Epithelial cell of esophagus (primary cell): ENCODE measurements around the gene EXOC7.
"Not testable (repeated sequence)": the region's sequence is repeated elsewhere in the genome, so short reads cannot be mapped to it uniquely, and the experiment has no call there.

ENCODE experiments used
- DNase-seq: peaks from one replicate; pipeline ENCODE4 v3.0.0; 2010; ENCODE audit warnings: low read depth
- H3K4me3 ChIP-seq: 2 replicates; pipeline ENCODE4 v1.5.1; 2011; ENCODE audit warnings: mild to moderate bottlenecking, low read length, control low read depth
- CTCF ChIP-seq: IDR thresholded peaks from 2 replicates; pipeline ENCODE4 v1.5.1; 2011; ENCODE audit warnings: low read depth, mild to moderate bottlenecking, low read length, control low read depth, inconsistent platforms; ENCODE audit not compliant: insufficient read depth; ENCODE audit errors: missing control alignments

EXOC7 gene

GRCh38 chr17:76079956-76080767 lies 23.4 kb downstream of the EXOC7 start:
- no peak overlapping the region for H3K4me3 ChIP-seq
- no peak for TF ChIP-seq CTCF

GRCh38 chr17:76079535-76079955 lies 24.0 kb downstream of the EXOC7 start:
- no peak for DNase-seq
- no peak overlapping the region for H3K4me3 ChIP-seq
- no peak for TF ChIP-seq CTCF

More at GRCh38 chr17:76079956-76080767, 23.4 kb downstream of the EXOC7 start:
- no peak for DNase-seq

GRCh38 chr17:76078860-76079534 lies 24.6 kb downstream of the EXOC7 start, which contains the start of gene ZACN:
ZACN (plus strand) TSS chr17:76079182; CDS start chr17:76079265, 83 bp downstream.
- DNase-seq, result no peak
- no peak for TF ChIP-seq CTCF
- no peak within 1 kb of the TSS for H3K4me3 ChIP-seq

GRCh38 chr17:76078370-76078769 lies 25.2 kb downstream of the EXOC7 start:
- H3K4me3 ChIP-seq, DNase-seq: not testable (repeated sequence)

- no peak overlapping the region for H3K4me3 ChIP-seq
- DNase-seq, result no peak
- no peak for TF ChIP-seq CTCF
Measured at GRCh38 chr17:76077584-76078110, 25.9 kb downstream of the EXOC7 start.

GRCh38 chr17:76076765-76077583 lies 26.6 kb downstream of the EXOC7 start:
- H3K4me3 ChIP-seq, result no peak overlapping the region
- TF ChIP-seq CTCF, result no peak
- peak; percentile 32 for DNase-seq
